ENCODE measurements around the gene RHO. TPM values are rescaled to one million over a fixed set of nuclear protein-coding genes. Genes with fewer than 3 reads are reported as not detected.

Gene RHO
- total RNA-seq, 1 donor from 2014 or later = not detected

- no peak for DNase-seq (ENCODE audit: low spot score)
These were observed 8.3 kb upstream of the RHO start for GRCh38 chr3:129519896-129520715.

- no peak for DNase-seq (ENCODE audit: low spot score)
These were observed 7.5 kb upstream of the RHO start for GRCh38 chr3:129520960-129521359.

- DNase-seq (ENCODE audit: low spot score) = no peak
These were observed 6.8 kb upstream of the RHO start for GRCh38 chr3:129521611-129522010.

- no peak for DNase-seq (ENCODE audit: low spot score)
These were observed 5.5 kb upstream of the RHO start for GRCh38 chr3:129522953-129523352.

- no peak for DNase-seq (ENCODE audit: low spot score)
These were observed 4.4 kb upstream of the RHO start for GRCh38 chr3:129524081-129524480.

- DNase-seq (ENCODE audit: low spot score) = no peak
These were observed 3.0 kb upstream of the RHO start for GRCh38 chr3:129525341-129525968.

GRCh38 chr3:129526121-129526900, 2.1 kb upstream of the RHO start:
- no peak for DNase-seq (ENCODE audit: low spot score)

GRCh38 chr3:129527262-129527661, 1.2 kb upstream of the RHO start:
- no peak for DNase-seq (ENCODE audit: low spot score)

GRCh38 chr3:129529436-129530210, 1.2 kb downstream of the RHO start:
- DNase-seq (ENCODE audit: low spot score) = no peak

- no peak for DNase-seq (ENCODE audit: low spot score)
These were observed 1.9 kb downstream of the RHO start for GRCh38 chr3:129530251-129530791.

GRCh38 chr3:129530821-129531220, 2.4 kb downstream of the RHO start:
- DNase-seq (ENCODE audit: low spot score) = no peak

GRCh38 chr3:129531699-129532098, 3.3 kb downstream of the RHO start:
- no peak for DNase-seq (ENCODE audit: low spot score)

- DNase-seq (ENCODE audit: low spot score) = no peak
These were observed 3.8 kb downstream of the RHO start for GRCh38 chr3:129532261-129532660.

GRCh38 chr3:129533406-129533805, 5.0 kb downstream of the RHO start:
- no peak for DNase-seq (ENCODE audit: low spot score)

GRCh38 chr3:129534428-129535027, 6.1 kb downstream of the RHO start:
- DNase-seq (ENCODE audit: low spot score) = no peak

- no peak for DNase-seq (ENCODE audit: low spot score)
These were observed 6.6 kb downstream of the RHO start for GRCh38 chr3:129535075-129535474.

- no peak for DNase-seq (ENCODE audit: low spot score)
These were observed 7.9 kb downstream of the RHO start for GRCh38 chr3:129536374-129536667.

GRCh38 chr3:129536804-129537203, 8.4 kb downstream of the RHO start:
- no peak for DNase-seq (ENCODE audit: low spot score)

GRCh38 chr3:129539206-129539605, 10.8 kb downstream of the RHO start:
- DNase-seq (ENCODE audit: low spot score) = no peak

- no peak for DNase-seq (ENCODE audit: low spot score)
These were observed 12.5 kb downstream of the RHO start for GRCh38 chr3:129540776-129541516.

Measured in mesenteric fat pad (tissue), 1 donor.